ENCODE measurements around the gene SYP.

Gene SYP

GRCh38 chrX:49204017-49204416, 4.0 kb upstream of the SYP start:
- no peak for DNase-seq (ENCODE audit: low read depth)

GRCh38 chrX:49203536-49203935, 3.5 kb upstream of the SYP start:
- no peak for DNase-seq (ENCODE audit: low read depth)
- TF ChIP-seq CTCF (IDR thresholded peaks at IDR 0.05; ENCODE audit: low read depth, low read length, missing control alignments): no peak
- no peak overlapping the region for H3K4me3 ChIP-seq (ENCODE audit: low read depth, low read length)

More at GRCh38 chrX:49204017-49204416, 4.0 kb upstream of the SYP start:
- no peak for TF ChIP-seq CTCF (IDR thresholded peaks at IDR 0.05; ENCODE audit: low read depth, low read length, missing control alignments)
- H3K4me3 ChIP-seq (ENCODE audit: low read depth, low read length): no peak overlapping the region

GRCh38 chrX:49202022-49202421, 2.0 kb upstream of the SYP start:
- no peak overlapping the region for H3K4me3 ChIP-seq (ENCODE audit: low read depth, low read length)
- TF ChIP-seq CTCF (IDR thresholded peaks at IDR 0.05; ENCODE audit: low read depth, low read length, missing control alignments): no peak
- DNase-seq (ENCODE audit: low read depth): no peak

GRCh38 chrX:49199315-49199595, 738 bp downstream of the SYP start:
- no peak for TF ChIP-seq CTCF (IDR thresholded peaks at IDR 0.05; ENCODE audit: low read depth, low read length, missing control alignments)
- no peak for DNase-seq (ENCODE audit: low read depth)
- H3K4me3 ChIP-seq (ENCODE audit: low read depth, low read length): no peak overlapping the region

- DNase-seq (ENCODE audit: low read depth): no peak
- H3K4me3 ChIP-seq (ENCODE audit: low read depth, low read length): no peak overlapping the region
- no peak for TF ChIP-seq CTCF (IDR thresholded peaks at IDR 0.05; ENCODE audit: low read depth, low read length, missing control alignments)
Observed at GRCh38 chrX:49198540-49199314, 1.3 kb downstream of the SYP start.

- no peak for DNase-seq (ENCODE audit: low read depth)
- no peak for TF ChIP-seq CTCF (IDR thresholded peaks at IDR 0.05; ENCODE audit: low read depth, low read length, missing control alignments)
- H3K4me3 ChIP-seq (ENCODE audit: low read depth, low read length): no peak overlapping the region
Observed at GRCh38 chrX:49197543-49198087, 2.4 kb downstream of the SYP start.

- no peak for DNase-seq (ENCODE audit: low read depth)
- no peak overlapping the region for H3K4me3 ChIP-seq (ENCODE audit: low read depth, low read length)
- TF ChIP-seq CTCF (IDR thresholded peaks at IDR 0.05; ENCODE audit: low read depth, low read length, missing control alignments): no peak
Observed at GRCh38 chrX:49193542-49193964, 6.4 kb downstream of the SYP start.

Data from GM12864 (cell line).